GM12891 (cell line): Measurements from ENCODE around the gene NCOA3.

Experiments used
- PAX5 ChIP-seq: IDR thresholded peaks from 2 replicates; pipeline ENCODE4 v1.6.1; 2011; ENCODE audit warnings: low read length, moderate library complexity, mild to moderate bottlenecking; ENCODE audit not compliant: insufficient read depth, severe bottlenecking
- POLR2A ChIP-seq: IDR thresholded peaks from 2 replicates; pipeline ENCODE4 v1.6.1; 2011; ENCODE audit warnings: low read depth, low read length, control low read depth
- POLR2AphosphoS5 ChIP-seq: IDR thresholded peaks from 2 replicates; pipeline ENCODE4 v1.6.1; 2011; ENCODE audit warnings: low read depth, low read length, control low read depth
- TAF1 ChIP-seq: IDR thresholded peaks from 2 replicates; pipeline ENCODE4 v1.6.1; 2011; ENCODE audit warnings: low read depth, low read length, control low read depth

GRCh38 chr20:47509685-47510084, 8.0 kb downstream of the NCOA3 start:
- TF ChIP-seq POLR2A = no peak
- no peak for TF ChIP-seq POLR2AphosphoS5
- no peak for TF ChIP-seq TAF1
- TF ChIP-seq PAX5 = no peak
